ENCODE measurements around the gene ETHE1. TPM values are rescaled to one million over a fixed set of nuclear protein-coding genes. Genes with fewer than 3 reads are reported as not detected.

Gene ETHE1
- 16.2 TPM for total RNA-seq
- long read RNA-seq, transcript ETHE1-201 (7 exons, 963 nt) = major isoform, 26 of 26 reads
- long read RNA-seq, partial matches to known transcripts = 0 of 26 reads
- long read RNA-seq, other reads (novel, unspliced or antisense) = 0 of 26 reads

GRCh38 chr19:43526884-43527859 lies at the start of gene ETHE1:
Gene ETHE1 (minus strand): TSS chr19:43527201. CDS start chr19:43527177, 24 bp downstream.
- DNase-seq (peak; percentile 92), ATAC-seq (peak; percentile 96)
- intact Hi-C loops (cut with micrococcal nuclease) = no loop called here

- DNase-seq = no peak
- peak; percentile 1 for ATAC-seq
- intact Hi-C loops (cut with micrococcal nuclease) = no loop called here
Measured at GRCh38 chr19:43575955-43576878, 49.2 kb upstream of the ETHE1 start.

- intact Hi-C loops (cut with micrococcal nuclease) = no loop called here
- DNase-seq (peak; percentile 98), ATAC-seq (peak; percentile 99)
Measured at GRCh38 chr19:43575156-43575950, 48.4 kb upstream of the ETHE1 start, which contains the start of the genes PINLYP and XRCC1. Gene PINLYP (plus strand): TSS chr19:43575801. CDS start chr19:43577192, 1,391 bp downstream. Gene XRCC1 (minus strand): TSS chr19:43575527. CDS start chr19:43575458, 69 bp downstream.

- ATAC-seq = no peak
- DNase-seq = no peak
- intact Hi-C loops (cut with micrococcal nuclease) = no loop called here
Measured at GRCh38 chr19:43574424-43575155, 47.6 kb upstream of the ETHE1 start.

GRCh38 chr19:43572171-43572588 lies 45.2 kb upstream of the ETHE1 start:
- DNase-seq = no peak
- no peak for ATAC-seq
- intact Hi-C loops (cut with micrococcal nuclease) = no loop called here

- ATAC-seq (no peak), DNase-seq (no peak)
- intact Hi-C loops (cut with micrococcal nuclease) = no loop called here
Measured at GRCh38 chr19:43570174-43570791, 43.3 kb upstream of the ETHE1 start.

GRCh38 chr19:43569657-43570056 lies 42.7 kb upstream of the ETHE1 start:
- intact Hi-C loops (cut with micrococcal nuclease) = no loop called here
- DNase-seq = no peak
- ATAC-seq = no peak

- DNase-seq (no peak), ATAC-seq (no peak)
- intact Hi-C loops (cut with micrococcal nuclease) = no loop called here
Measured at GRCh38 chr19:43564800-43565199, 37.8 kb upstream of the ETHE1 start.

- intact Hi-C loops (cut with micrococcal nuclease) = no loop called here
- no peak for DNase-seq
- ATAC-seq = no peak
Measured at GRCh38 chr19:43563816-43564457, 36.9 kb upstream of the ETHE1 start.

- intact Hi-C loops (cut with micrococcal nuclease) = no loop called here
- peak; percentile 97 for ATAC-seq
- DNase-seq = peak; percentile 90
Measured at GRCh38 chr19:43562698-43563241, 35.8 kb upstream of the ETHE1 start.

- DNase-seq = no peak
- intact Hi-C loops (cut with micrococcal nuclease) = no loop called here
- no peak for ATAC-seq
Measured at GRCh38 chr19:43562226-43562697, 35.3 kb upstream of the ETHE1 start.

- no peak for DNase-seq
- no peak for ATAC-seq
- intact Hi-C loops (cut with micrococcal nuclease) = no loop called here
Measured at GRCh38 chr19:43561139-43561970, 34.4 kb upstream of the ETHE1 start.

GRCh38 chr19:43560687-43561086 lies 33.7 kb upstream of the ETHE1 start:
- DNase-seq (no peak), ATAC-seq (no peak)
- intact Hi-C loops (cut with micrococcal nuclease) = no loop called here

- DNase-seq (peak; percentile 53), ATAC-seq (peak; percentile 53)
- intact Hi-C loops (cut with micrococcal nuclease) = no loop called here
Measured at GRCh38 chr19:43555185-43555770, 28.3 kb upstream of the ETHE1 start.

GRCh38 chr19:43554317-43554895 lies 27.4 kb upstream of the ETHE1 start:
- intact Hi-C loops (cut with micrococcal nuclease) = no loop called here
- no peak for DNase-seq

More at GRCh38 chr19:43554317-43554895, 27.4 kb upstream of the ETHE1 start:
- ATAC-seq = no peak

All from left ventricle myocardium superior (tissue), 1 donor.